TTC549 (cell line): ENCODE measurements around the gene IRF7.

Source experiments
- FAIRE-seq: peaks from 2 replicates; lab custom pipeline; 2012; peaks lifted over from hg19 to GRCh38; lab: Jason Lieb, UNC

The IRF7 gene

DNA sequence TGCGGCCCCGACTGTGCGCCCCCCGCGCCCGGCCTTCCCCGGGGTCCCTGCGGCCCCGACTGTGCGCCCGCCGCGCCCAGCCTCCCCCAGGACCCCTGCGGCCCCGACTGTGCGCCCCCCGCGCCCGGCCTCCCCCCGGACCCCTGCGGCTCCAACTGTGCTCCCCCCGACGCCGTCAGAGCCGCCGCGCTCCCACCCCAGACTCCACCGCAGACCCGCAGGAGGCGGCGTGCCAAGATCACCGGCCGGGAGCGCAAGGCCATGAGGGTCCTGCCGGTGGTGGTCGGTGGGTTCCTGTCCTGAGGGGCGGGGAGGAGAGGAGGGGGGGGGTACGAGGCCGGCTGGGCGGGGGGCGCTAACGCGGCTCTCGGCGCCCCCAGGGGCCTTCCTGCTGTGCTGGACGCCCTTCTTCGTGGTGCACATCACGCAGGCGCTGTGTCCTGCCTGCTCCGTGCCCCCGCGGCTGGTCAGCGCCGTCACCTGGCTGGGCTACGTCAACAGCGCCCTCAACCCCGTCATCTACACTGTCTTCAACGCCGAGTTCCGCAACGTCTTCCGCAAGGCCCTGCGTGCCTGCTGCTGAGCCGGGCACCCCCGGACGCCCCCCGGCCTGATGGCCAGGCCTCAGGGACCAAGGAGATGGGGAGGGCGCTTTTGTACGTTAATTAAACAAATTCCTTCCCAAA, 24.4 kb upstream of the IRF7 start:
- no peak for FAIRE-seq

DNA sequence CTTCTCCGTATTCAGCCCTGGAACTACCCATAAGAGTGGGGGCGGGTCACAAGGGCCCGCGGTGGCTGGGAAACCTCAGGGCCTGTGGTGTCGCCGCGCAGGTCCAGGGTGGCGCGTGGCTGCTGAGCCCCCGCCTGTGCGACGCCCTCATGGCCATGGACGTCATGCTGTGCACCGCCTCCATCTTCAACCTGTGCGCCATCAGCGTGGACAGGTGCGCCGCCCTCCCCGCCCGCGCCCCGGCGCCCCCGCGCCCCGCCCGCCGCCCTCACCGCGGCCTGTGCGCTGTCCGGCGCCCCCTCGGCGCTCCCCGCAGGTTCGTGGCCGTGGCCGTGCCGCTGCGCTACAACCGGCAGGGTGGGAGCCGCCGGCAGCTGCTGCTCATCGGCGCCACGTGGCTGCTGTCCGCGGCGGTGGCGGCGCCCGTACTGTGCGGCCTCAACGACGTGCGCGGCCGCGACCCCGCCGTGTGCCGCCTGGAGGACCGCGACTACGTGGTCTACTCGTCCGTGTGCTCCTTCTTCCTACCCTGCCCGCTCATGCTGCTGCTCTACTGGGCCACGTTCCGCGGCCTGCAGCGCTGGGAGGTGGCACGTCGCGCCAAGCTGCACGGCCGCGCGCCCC, 23.7 kb upstream of the IRF7 start:
- FAIRE-seq = no peak

DNA sequence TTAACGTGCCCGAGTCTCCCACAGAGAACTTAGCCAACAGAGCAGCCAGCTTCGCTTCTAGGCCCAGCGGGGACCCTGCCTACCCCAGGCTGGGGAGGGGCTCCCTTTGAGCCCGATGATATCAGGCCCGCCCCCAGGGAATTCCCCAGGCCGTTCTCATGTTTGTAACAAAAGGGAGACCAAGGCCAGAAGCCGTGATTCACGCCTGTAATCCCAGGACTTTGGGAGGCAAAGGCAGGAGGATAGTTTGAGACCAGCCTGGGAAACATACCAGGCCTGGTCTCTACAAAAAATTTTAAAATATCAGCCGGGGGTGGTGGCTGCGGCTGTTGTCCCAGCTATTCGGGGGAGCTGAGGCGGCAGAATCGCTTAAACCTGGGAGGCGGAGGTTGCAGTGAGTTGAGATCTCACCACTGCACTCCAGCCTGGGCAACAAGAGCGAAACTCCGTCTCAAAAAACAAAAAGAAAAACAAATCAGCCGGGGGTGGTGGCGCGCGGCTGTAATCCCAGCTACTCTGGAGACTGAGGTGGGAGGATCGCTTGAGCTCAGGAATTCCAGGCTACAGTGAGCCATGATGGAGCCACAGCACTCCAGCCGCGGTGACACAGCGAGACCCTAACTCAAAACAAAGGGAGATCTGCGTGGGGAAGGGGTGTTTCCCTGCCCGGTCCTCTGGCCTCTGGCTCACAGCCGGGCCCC, 23.0 kb upstream of the IRF7 start:
- no peak for FAIRE-seq

DNA sequence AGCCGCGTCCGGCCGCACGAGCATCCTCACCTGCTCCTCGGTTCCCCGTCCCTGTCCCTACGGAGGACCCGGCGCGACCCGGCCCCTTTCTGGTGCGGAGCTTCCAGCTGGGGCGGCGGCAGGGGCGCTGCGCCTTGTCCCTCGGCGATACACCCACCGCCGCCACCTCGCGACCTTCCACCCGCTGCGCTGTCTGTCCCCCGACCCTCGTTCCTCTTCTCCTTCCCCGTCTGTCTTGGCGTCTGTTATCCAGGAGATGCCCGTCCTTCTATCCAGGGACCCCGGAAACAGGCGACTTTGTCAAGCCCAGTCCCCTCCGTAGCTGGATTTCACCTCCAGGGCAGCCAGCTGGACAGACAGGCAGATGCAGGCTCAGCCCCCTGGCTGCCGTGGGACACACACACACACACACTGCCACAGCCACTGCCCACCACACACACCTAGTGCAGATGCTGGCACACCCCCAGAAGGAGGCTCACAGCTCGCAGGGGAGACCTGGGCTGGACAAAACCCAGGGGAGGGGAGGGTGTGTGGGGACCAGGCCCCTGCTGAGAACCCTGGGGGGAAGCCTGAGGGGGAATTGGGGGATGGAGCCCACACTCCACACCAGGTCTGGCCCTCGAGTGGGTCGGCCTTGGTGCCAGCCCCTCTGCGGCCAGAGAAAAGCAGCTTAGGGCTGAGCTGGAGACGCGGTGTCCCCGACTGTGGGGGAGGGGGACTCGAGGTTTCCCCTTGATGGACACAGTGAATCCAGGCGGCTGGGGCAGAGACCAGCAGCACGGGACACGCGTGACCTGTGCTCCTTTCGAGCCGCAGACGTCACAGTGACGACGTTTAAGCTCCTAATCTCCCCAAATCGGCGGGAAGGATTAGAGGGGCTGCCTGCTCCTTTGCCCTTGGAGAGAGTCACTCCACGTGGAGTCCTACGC, 22.1 kb upstream of the IRF7 start:
- no peak for FAIRE-seq

DNA sequence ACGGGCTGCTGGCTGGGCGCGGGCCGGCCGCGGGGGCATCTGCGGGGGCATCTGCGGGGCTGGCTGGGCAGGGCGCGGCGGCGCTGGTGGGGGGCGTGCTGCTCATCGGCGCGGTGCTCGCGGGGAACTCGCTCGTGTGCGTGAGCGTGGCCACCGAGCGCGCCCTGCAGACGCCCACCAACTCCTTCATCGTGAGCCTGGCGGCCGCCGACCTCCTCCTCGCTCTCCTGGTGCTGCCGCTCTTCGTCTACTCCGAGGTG, 21.5 kb upstream of the IRF7 start:
- FAIRE-seq = no peak

DNA sequence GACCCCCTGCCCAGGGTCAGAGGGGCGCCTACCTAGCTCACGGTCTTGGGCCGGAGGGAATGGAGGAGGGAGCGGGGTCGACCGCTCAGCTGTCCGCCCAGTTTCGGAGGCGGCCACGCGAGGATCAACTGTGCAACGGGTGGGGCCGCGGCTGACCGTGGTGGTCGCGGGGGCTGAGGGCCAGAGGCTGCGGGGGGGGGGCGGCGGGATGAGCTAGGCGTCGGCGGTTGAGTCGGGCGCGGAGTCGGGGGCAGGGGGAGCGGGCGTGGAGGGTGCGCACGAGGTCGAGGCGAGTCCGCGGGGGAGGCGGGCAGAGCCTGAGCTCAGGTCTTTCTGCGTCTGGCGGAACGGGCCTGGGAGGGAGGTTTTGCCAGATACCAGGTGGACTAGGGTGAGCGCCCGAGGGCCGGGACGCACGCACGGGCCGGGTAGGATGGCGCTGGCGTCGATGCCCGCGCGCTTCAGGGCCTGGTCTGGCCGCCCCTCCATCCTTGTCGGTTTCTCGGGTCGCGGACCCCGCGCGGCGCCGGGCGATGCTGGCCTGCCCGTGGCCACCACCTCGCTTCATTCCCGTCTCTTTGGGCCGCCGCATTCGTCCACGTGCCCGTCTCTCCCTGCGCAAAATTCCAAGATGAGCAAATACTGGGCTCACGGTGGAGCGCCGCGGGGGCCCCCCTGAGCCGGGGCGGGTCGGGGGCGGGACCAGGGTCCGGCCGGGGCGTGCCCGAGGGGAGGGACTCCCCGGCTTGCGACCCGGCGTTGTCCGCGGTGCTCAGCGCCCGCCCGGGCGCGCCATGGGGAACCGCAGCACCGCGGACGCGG, 21.0 kb upstream of the IRF7 start, which contains the start of gene DRD4:
Gene DRD4, plus strand, starts transcription at position 759 of the 822 bp plus-strand sequence. Its CDS starts 36 bp downstream, at position 795.
- no peak for FAIRE-seq

DNA sequence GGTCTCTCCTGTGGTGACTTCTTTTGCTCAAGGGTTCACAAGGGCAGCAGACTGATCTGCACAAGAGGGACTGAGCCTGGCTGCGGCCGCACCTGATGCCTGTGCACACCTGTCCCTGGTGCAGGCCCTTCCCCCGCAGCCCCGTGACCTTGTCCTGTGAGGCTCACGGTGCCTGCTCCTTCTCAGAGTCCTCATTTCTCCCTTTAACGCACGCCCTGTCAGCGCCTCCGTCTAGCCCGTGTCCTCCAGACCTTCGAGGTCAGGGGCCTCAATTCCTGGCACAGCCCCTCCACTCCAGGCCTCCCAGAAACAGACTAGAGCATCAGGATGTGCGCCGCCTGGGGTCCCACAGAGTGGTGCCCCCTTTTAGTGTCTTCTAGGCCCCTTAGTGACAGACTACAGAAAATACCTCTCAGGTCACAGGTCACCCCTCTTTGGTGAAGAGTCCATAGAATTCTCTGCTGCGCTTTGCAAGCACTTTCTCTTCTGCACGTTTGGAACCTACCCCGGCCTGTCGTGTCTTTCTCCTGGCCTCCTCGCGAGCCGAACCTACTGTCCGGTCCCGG, 20.3 kb upstream of the IRF7 start:
- FAIRE-seq = no peak

DNA sequence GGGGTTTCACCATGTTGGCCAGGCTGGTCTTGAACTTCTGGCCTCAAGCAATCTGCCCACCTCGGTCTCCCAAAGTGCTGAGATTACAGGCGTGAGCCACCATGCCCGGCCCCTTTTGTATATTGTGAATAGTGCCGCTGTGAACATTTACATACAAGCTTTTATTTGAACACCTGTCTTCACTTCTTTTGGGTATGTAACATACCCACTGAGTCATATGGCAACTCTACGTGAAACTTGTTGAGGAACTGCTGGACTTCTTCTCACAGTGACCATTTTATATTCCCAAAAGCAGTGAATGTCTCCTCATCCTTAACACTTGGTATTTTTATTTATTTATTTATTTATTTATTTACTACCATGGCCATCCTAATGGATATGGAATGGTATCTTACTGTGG, 15.1 kb upstream of the IRF7 start:
- no peak for FAIRE-seq

DNA sequence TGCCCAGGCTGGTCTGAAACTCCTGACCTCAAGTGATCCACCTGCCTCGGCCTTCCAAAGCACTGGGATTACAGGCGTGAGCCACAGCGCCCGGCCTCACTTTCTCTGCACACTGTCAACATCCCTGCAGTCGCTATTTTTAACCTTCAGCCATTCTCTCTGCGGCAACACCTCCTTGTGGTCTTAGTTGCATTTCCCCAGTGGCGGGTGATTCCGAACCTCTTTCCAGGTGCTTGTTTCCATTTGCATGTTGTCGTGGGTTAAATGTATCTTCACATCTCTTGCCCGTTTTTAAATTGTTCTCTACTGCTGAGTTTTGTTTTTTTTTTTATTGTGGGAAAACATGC, 13.5 kb upstream of the IRF7 start:
- no peak for FAIRE-seq

DNA sequence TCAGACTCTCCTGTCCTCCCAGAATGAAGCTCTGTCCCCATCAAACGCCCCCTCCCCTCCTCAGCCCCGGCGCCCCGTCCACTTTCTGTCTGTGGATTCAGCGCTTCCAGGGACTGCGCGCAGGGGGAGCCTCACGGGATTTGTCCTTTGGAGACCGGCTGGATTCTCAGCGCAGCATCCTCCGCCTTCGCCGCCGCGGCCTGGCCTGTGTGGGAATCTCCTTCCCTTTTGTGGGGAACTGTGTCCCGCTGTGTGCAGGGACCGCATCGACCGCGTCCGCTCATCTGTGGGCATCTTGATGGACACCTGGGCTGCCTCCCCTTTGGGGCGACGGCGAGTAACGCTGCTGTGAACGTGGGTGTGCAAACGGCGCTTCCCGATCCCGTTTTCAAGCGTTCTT, 12.3 kb upstream of the IRF7 start:
- FAIRE-seq = no peak

DNA sequence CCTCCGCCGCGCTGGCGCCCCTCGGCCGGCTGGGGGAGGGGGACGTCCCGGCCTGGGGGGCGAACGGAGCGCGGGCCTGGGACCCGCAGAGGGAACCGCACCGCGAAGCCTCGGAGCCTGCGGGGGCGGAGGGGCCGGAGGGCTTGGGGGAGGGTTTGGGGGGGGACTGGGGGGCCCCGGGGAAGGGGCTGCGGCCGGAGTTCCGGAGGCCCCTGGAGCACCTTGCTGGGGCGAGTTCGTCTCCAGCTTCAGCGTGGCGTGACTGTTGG, 11.5 kb upstream of the IRF7 start:
- no peak for FAIRE-seq

DNA sequence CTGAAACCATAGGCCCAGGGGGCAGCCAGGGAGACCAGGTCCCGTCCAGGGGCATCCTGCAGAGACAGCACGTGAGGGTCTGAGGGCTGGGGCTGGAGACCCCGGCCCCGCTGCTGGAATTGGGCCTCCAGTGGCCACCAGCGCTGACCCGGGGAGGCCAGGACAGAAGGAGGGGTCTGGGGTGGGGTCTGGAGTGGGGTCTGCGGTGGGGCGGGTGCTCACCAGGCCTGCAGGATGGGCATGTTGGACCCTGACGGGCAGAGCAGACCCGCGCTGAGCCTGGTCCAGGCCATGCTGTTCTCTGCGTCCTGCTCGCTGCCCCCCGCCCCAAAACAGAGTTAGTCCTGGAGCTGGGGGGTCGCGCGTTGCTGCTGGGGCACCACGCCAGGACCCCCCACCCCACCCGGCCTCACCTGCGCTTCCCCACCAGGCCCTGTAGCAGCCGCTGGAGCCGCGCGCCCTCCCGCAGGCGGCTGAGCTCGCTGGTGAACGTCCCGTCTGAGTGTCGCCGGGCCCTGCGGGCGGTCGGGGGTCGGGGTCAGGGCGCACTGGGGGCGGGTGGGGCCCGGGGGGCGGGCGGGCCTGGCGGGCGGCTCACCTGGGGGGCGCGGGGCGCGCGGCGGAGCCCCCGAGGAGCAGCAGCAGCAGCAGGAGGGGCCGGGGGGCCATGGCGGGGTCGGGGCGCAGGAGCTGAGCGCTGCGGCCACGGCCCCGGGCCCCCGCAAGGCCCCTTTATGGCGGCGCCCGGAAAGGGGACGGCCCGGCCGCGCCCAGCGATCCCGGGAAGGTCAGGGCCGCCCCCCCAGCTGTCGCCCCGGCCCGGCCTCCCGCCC, 10.9 kb upstream of the IRF7 start, which contains the start of gene SCT:
Gene SCT, minus strand, starts transcription at position 707 of the 833 bp plus-strand sequence. Its CDS starts 38 bp downstream, at position 669.
- no peak for FAIRE-seq

DNA sequence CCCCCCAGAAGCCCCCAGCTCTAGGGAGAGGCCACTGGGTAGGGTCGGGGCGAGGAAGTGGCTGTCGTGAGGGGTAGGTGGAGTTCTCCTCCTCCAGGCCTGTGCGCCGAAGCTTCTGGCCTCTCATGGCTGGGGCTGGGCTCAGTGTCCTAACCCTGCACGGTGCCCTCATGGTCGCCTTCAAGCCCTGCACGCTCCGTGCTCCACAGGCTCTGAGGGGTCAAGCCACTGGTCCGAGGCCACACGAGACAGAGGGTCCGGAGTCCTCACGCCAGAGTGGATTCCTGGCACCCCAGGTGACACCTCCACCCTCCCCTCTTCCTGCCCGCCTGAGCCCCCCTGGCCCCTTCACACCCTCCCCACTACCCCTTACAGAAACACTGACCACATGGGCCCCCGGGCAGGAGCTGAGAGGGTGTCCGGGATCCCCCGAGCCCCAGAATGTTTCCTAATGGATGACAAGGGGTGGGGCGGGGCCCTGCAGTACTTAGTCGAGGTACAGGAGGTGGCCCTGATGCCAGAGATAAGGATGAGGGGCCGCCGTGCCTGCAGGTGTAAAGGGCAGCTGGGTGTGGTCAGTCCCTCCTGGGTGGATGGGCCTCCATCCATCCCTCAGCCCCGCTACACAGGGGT, 10.0 kb upstream of the IRF7 start:
- FAIRE-seq = no peak

DNA sequence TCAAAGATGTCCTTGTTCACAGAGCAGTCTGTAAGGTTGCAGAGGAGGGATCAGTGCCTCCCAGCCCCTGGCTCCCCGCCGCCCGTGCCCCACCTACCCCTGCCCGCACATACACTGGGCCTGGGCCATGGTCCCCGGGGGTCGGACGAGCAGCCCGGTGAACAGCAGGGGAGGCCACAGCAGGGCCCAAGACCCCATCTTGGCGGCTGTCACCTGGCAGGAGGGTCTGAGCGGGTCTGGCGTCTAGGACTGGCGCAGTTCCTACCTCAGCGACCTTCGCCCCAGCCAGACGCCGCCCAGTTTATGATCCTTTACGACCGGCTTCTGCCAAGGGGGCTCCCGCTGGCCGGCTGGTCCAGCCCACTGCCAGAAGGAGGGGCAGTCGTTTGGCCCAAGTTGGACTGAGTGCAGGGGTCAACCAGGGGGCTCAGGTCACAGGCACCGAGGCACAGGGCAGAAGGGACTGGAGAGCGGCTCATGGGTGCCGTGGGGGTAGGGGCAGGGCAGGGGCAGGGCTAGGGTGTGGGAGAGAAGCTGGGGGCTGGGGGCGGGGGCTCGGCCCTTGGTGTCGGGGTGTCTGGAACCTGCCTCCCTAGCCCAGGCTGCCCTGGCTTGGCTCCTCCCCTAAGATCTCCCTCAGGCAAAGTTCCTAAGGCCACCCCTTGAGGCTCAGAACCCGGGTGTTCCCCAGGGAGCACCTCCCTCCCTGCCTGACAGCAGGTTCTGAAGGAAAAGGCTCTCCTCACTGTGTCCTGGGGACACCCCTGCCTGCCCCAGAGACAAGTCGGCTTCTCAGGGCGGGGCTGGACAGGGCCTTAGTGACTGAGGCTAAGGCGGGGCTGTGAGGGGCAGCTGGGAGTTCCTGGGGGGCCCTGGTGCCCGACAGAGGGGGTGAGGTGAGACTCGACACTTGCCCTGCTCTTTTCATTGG, 9.2 kb upstream of the IRF7 start, which contains the start of gene CDHR5:
Gene CDHR5, minus strand, starts transcription at position 251 of the 931 bp plus-strand sequence. Its CDS starts 53 bp downstream, at position 198.
- FAIRE-seq = no peak

DNA sequence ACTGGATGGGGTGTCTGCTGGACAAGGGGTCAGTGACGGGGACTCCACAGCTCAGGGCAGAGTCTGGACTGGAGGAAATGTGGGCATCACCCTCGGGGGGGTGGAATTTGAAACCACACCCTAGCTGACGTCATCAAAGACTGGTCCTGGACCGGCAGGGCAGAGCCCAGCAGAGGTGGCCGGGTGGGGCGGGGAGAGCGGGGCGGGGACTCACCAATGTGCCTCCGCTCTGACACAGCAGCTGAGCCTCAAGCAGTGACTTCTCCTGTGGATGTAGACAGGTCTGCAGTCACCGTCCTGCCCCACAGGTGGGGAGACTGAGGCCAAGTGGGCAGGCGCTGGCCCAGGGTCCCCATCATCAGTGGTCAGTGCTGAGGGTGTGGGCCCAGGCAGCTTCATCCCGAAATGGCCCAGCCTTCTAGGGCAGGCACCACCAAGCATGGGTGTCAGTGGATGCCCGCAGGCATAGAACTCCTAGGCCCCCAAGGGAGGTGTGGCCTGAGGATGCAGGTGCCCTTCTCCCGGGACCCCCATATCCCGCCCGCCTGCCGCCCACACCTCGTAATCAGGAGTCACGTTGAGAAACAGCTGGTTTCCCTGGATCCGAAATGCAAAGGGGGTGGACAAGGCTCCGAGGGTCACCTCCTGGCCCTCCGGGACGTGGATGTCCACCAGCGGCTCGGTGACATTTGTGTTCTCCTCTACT, 8.4 kb upstream of the IRF7 start:
- no peak for FAIRE-seq

DNA sequence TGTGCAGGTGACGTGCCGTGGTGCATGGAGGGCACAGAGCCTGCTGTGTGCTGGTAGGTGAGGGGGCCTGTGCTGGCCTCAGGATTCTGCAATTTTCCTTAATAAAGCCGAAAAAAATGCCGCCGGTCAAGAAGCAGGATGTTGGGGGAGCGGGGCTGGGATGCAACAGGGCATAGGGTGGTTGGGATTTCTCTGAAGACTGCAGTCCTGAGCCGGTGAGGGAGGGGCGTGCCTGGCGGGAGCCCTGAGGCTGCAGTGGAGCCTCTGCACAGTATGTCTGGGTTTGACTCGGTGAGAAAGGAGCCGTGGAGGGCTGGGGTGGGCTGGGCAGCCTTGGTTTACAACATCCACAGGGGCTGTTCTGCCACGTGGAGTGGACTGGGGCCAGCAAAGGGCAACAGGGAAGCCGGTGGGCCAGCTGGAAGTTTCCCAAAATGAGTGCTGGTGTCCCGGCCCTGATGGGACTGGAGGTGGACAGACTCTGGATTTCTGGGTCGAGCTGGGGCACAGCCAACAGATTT, 7.7 kb upstream of the IRF7 start:
- FAIRE-seq = no peak

DNA sequence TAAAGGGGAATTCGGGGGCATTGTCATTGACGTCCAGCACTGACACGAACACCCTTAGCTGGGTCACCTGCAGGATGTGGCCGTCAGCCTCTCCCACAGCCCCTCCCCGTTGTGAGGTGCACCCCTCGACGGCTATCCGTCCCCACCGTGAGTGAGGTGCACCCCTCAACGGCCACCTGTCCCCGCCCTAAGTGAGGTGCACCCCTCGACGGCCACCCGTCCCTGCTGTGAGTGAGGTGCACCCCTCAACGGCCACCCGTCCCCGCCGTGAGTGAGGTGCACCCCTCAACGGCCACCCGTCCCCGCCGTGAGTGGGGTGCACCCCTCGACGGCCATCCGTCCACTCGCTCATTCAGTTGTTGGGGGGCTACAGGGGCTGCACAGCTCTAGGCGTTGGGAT, 6.1 kb upstream of the IRF7 start:
- no peak for FAIRE-seq
